Fibroblast of villous mesenchyme (primary cell): Measurements from ENCODE around the gene FUT8. TPM values are rescaled to one million over a fixed set of nuclear protein-coding genes. Genes with fewer than 3 reads are reported as not detected.

Source experiments
- DNase-seq: peaks from one replicate; pipeline ENCODE4 v3.0.0-alpha.2; 2010; ENCODE audit warnings: low read depth
- H3K4me3 ChIP-seq: 2 replicates; pipeline ENCODE4 v1.5.1; 2011; ENCODE audit warnings: low read depth, mild to moderate bottlenecking, low read length
- total RNA-seq: library from RNA; depleted of rRNA; stranded (reverse); fragments of >200 nt; gene quantifications from 2 replicates; pipeline ENCODE4 v1.2.3, GENCODE V29; 2012
- TF ChIP-seq, protein P1 (sequence below): IDR thresholded peaks from 2 replicates; pipeline ENCODE4 v1.5.1; 2012; ENCODE audit warnings: low read depth, mild to moderate bottlenecking, low read length; ENCODE audit not compliant: insufficient read depth

FUT8 gene
- total RNA-seq, 1 donor: 120 TPM

DNA sequence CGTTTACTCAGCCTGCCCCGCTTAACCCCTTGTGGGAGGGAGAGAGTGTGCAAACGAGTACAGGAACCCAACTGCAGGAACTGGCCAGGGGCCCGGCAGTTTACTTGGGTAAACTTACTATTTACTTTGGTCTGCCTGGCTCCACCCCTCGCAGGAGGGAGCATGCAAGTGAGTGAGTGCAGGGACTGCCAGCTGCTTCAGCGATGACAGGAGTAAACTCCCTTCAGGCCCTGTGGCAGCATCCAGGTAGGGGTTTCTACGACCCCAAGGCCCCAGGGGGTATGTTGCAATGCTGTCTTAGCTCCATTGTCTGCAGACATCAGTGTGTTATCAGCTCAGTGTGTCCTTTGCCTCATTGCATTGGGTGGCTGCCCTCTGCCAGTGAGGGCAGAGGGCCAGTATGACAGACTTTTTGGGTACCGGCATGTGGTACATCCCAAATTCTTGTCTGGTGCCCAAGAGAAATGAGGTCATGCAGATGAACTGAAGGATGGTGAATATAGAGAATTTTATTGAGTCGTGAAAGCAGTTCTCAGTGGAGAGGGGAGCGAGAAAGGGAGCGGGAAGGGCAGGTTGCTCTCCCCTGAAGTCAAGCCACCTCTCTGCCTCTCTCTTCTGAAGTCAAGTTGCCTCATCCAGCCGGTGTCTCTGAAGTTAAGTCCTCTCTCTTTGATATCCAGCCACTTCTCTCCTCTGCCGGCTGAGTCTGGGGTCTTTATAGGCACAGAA is 181.8 kb downstream of the FUT8 start:
- DNase-seq: no peak
- TF ChIP-seq, protein P1, sequence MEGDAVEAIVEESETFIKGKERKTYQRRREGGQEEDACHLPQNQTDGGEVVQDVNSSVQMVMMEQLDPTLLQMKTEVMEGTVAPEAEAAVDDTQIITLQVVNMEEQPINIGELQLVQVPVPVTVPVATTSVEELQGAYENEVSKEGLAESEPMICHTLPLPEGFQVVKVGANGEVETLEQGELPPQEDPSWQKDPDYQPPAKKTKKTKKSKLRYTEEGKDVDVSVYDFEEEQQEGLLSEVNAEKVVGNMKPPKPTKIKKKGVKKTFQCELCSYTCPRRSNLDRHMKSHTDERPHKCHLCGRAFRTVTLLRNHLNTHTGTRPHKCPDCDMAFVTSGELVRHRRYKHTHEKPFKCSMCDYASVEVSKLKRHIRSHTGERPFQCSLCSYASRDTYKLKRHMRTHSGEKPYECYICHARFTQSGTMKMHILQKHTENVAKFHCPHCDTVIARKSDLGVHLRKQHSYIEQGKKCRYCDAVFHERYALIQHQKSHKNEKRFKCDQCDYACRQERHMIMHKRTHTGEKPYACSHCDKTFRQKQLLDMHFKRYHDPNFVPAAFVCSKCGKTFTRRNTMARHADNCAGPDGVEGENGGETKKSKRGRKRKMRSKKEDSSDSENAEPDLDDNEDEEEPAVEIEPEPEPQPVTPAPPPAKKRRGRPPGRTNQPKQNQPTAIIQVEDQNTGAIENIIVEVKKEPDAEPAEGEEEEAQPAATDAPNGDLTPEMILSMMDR: no peak

DNA sequence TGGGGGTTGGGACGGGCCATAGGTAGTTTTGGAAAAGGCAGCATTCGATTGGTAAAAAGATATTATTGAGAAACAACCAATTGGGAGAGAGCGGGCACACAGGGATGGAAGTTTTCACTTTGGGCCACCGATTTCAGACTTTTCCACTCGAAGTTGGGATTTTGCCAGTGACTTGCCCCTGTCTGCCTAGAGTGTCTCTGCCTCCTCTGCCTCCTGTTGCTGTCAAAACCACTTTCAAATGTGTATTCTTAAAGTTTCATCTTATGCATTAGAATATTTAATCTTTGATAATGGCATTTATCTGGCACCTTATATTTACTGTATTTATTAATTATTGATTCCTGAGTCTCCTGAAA is 182.3 kb downstream of the FUT8 start:
- H3K4me3 ChIP-seq: no peak overlapping the region
- TF ChIP-seq, protein P1: no peak
- DNase-seq: no peak

More for the DNA sequence above, 181.8 kb downstream of the FUT8 start:
- no peak overlapping the region for H3K4me3 ChIP-seq

DNA sequence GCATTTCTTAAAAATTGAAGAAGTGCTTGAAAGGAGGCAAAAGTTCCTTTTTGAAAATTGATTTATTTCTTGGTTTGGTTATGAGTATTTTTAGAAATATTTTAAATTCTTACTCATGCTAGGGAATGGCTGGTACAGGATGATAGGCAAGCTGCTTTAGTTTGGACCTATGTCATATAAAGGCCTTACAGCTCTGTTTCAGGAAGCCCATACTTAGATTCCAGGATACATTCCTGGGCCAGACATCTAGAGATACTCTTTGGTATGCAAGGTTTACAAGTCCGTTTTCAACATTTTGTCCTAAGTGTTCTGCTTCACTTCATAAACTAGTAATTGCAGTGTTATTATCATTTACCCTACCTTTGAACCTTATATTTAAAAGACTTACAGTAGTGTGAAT is 186.8 kb downstream of the FUT8 start:
- TF ChIP-seq, protein P1: no peak
- DNase-seq: peak; percentile 21

DNA sequence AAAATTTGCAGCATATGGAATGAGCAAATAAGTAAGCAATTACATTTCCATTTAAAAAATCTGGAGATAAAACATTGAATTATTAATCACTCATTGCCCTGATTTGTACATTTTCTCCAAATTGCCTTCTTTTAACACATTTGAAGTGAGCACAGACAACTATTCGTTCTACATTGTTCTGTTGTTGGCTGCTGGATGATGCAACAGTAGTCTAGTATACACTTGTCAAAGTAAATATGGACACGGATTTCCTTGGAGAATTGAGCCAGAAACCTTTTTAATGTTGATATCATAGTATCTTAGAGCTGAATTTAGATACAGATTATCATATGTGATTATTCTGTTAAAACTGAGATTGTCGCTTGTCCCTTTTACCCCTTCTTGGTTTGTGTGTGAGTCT is 188.2 kb downstream of the FUT8 start:
- no peak overlapping the region for H3K4me3 ChIP-seq
- TF ChIP-seq, protein P1: no peak
- DNase-seq: no peak

More for the DNA sequence above, 186.8 kb downstream of the FUT8 start:
- no peak overlapping the region for H3K4me3 ChIP-seq

DNA sequence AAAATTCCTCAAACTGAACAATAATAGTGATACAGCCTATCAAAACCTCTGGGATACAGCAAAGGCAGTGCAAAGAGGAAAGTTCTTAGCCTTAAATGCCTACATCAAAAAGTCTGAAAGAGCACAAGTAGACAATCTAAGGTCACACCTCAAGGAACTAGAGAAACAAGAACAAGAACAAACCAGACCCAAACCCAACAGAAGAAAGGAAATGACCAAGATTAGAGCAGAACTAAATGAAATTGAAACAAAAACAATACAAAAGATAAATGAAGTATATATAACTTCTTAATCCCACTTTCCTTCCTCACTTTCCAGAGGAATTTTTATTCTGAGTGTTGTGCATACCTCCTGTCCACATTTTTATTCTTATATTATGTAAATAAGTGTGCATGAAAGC is 192.0 kb downstream of the FUT8 start:
- no peak overlapping the region for H3K4me3 ChIP-seq
- DNase-seq: no peak
- TF ChIP-seq, protein P1: no peak

DNA sequence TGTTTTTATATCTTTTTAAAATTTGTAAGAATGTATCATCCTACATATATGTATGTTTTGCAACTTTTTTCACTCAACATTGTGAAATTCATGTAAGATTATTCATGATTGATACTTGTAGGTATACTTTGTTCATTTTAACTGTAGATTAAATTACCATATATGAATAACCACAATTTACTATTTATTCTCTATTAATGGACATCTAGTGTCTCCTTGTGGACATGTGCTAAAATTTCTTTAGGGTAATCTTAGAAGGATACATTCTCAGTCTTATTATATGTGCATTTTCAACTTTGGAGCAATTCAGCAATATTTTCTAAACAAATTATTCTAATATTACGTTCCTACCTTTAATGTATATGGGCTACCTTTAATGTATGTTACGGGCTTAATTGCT is 192.4 kb downstream of the FUT8 start:
- no peak overlapping the region for H3K4me3 ChIP-seq
- no peak for DNase-seq
- TF ChIP-seq, protein P1: peak; percentile 17

DNA sequence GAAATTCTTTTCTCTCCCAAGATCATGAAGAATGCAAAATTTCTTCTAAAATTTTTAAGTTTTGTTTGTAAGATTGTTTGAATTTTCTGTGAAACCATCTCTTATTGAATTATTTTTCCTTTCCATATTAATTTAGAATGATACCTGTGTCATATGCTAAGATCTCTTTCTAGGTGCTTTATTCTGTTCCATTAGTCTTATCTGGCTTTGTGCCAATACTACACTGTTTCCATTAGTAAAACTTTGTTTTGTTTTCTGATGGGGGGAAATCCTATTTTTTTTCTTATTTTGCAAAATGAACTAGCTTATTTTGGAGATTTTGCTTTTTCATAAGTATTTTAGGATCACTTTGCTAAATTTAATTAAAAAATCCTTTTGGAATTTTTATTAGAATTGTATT is 193.9 kb downstream of the FUT8 start:
- TF ChIP-seq, protein P1: no peak

More for the DNA sequence above, 193.9 kb downstream of the FUT8 start:
- no peak overlapping the region for H3K4me3 ChIP-seq
- DNase-seq: no peak
